ENCODE measurements around the gene AP2A2.

Gene AP2A2

DNA sequence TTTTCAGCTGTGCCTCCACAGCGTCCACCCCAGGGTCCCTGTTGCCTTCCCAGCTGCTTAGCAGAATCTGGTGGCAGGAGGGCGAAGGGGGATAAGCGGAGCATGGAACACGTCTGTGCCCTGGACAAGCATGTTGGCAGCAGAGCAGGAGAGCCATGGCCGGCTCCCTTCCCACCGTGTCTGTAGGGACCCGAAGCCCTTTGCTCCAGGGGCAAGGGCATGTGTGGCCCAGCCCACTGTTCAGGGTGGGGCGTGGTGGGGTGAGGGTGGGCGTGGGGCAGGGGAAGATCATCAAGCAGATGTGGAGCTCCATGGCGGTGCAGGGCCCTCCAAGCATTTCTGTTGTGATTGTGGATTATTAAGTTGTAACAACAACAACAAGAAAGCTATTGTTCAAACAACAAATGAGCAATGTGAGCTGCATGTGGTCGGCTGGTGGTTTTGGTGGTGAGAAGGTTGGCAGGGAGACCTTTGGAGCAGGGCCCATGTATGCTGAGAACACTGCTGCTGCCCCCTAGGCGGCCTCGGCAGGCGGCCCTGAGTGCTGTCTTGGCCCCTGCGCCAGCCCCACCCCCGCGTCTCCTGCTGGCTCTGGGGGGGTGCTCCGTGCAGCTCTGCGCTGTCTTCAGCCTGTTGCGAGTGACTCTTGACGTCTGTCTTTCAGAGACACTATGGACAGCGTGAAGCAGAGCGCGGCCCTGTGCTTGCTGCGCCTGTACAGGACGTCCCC is 50.9 kb downstream of the AP2A2 start:
- no peak for FAIRE-seq

DNA sequence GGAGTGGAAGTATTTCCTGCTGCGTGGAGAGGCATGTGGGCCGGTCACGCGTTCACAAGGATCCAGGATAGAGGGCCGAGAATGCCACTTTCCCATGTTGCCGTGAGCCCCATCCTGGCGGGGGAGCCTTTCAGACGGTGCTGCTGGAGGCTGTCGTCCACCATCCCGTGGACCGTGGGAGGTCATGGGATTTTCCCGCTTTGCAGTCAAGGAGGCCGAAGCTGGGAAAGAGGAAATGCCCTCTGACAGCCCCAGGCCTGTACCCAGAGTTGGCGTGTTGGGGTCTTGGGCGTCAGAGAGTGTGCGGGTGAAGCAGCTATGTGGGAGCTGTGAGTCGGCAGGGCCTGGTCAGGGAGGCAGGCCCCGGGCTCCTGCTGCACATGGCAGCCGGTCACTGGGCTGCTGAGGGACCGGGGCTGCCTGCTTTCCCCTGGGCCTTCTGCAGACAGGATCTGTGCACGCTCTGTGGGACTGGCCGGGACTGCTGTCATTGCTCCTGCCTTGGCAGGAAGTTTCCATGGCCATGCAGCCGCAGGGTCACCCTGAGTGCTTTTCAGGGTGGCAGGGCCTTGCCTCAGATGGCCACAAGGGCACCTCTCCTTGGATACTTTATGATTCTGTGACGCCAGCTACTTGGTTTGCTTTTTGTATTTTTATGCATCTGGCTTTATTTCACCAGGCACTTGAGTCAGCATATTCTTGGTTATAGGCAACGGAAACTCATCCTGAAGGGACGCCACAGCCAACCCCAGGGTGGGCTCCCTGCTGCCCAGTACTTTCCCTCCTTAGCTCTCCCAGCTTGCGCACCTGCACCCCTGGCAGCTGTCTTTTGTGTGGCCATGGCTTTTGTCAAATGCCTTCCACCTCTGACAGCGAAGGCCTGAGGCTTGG is 52.4 kb downstream of the AP2A2 start:
- FAIRE-seq = no peak

DNA sequence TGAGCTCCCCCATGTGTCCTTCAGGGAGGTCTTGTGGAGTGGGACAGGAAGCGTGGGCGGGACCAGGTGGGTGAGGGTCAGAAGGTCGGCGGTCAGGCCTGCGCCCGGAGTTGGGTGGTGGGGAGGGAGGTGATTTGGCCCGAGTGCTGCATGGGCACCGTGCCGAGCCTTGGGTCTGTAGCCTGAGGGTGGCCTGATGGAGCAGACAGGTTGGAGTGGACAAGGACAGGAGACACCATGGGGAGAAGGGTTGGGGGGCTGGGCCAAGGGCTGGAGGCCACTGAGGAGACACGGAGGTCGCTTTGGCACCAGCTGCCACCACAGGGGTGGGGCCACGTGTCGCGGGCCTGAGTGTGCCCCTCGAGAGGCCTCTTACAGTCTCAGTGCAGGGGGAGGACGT is 53.1 kb downstream of the AP2A2 start:
- FAIRE-seq = no peak

DNA sequence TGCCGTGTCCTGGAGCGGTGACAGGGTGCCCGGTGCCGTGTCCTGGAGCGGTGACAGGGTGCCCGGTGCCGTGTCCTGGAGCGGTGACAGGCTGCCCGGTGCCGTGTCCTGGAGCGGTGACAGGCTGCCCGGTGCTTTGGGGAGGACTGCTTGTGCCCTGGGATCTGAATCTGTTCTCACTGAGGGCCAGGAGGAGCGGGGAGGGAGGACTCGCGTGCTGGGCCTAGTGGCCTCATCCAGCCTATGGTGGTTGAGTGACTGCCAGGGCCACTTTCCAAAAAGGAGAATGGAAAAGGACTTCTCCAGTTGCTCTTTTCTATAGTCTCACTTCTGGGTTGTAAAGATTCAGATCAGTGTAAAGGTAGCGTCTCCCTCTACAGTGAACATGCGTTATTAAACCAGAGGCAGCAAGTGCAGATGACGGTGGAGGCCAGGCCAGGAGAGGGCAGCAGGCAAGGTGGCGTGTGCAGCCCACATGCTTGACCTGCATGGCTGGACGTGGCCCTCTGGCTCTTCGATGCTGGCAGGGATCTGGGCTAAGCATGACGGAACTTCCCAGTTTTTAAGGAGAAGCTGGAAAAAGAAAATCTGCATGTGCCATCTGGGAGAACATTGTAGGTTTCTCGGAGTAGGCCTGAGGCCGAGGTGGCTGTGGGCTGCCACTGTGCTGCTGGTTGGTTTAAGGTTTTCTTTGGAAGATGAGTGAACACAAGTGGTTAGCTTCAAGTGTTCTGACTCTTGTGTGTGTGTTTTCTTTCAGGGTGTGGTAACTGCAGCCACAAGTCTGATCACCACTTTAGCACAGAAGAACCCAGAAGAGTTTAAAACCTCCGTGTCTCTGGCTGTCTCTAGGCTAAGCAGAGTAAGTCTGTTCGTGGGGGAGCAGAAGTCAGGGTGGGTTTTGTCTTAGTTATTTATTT is 55.0 kb downstream of the AP2A2 start:
- no peak for FAIRE-seq

DNA sequence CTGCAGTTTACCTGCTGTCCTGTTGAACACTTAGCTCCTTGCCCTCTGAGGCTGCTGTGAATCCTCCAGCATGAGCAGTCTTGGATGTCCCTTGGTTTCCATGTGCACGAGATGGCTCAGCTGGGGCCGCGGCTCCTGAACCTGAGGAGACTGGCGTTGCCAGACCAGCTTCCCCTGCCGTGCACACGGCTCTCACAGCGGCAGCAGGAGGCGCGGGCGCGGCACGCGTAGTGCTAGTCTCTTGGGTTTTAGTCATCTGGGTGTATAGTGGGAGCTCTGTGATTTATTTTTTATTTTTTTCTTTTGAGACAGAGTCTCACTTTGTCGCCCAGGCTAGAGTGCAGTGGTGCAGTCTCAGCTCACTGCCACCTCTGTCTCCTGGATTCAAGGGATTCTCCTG is 56.1 kb downstream of the AP2A2 start:
- no peak for FAIRE-seq

DNA sequence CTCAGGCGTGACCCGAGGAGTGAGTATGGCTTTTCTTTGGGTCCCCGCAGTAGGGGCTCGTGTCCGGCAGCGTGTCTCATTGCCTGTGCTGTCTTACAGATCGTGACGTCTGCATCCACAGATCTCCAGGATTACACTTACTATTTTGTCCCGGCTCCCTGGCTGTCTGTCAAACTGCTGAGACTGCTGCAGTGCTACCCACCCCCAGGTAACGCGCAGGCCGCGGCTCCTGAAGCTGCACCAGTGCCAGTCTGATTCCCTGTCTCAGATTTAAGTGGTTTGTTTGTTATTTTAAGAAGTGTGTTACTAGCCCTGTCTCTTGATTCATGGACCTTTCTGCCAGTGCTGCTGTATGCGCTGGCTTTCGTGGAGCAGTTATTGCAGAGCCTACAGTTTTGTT is 58.9 kb downstream of the AP2A2 start:
- no peak for FAIRE-seq

DNA sequence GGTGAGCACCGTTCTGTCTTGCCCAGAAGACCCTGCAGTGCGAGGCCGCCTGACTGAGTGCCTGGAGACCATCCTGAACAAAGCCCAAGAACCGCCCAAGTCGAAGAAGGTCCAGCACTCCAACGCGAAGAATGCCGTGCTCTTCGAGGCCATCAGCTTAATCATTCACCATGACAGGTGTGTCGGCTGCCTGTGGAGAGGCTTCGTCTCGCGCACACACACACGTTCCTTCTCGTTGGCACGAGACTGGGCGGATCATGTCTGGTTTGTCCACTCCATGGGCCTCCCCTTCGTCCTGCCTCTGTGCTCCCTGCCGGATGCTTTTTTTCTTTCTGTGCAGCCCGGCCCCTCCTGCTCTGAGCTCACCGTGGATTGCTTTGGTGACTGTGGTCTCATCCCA is 59.7 kb downstream of the AP2A2 start:
- no peak for FAIRE-seq

DNA sequence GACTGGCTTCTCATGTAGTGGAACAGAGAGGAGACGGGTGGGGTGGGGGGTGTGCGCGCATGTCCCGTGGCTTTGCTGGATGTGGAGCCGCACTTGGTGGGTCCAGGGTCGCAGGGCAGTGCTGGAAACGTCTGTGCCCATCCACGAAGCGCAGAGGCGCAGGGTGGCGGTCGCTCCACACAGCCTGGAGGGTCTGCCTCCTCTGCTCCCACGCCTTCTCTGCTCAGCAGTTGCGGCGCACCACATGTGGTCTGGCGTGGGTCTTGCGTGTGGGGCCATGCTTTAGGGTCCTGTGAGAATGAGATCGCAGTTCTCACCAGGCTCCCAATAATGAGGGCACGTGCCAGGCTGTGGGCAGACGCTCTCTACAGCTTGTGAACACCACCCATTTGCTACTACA is 60.2 kb downstream of the AP2A2 start:
- no peak for FAIRE-seq

DNA sequence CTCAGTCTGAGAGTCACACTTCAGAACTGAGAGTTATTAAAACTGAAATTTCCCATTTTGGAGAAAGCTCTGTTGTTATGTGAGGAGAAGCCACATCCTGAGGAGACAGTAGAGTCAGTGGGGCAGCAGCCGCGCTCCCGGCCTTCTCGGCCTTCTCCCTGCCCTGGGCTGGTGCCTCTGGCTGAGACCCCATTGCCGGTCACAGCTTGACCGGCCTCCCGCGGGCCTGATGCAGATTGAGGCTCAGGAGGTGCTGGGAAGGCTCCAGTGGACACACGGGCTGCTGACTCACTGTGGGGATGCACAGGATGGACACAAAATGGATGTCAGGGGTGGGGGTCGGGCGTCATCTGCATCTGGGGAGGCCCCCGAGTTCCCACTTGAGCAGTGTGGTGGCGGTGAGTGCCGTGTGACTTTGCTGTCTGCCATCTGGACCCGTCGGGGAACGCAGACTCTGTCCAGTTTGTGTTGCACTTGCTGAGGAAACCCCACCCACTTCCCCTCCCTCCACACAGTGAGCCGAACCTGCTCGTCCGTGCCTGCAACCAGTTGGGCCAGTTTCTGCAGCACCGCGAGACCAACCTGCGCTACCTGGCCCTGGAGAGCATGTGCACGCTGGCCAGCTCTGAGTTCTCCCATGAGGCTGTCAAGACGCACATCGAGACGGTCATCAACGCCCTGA is 60.7 kb downstream of the AP2A2 start:
- no peak for FAIRE-seq

DNA sequence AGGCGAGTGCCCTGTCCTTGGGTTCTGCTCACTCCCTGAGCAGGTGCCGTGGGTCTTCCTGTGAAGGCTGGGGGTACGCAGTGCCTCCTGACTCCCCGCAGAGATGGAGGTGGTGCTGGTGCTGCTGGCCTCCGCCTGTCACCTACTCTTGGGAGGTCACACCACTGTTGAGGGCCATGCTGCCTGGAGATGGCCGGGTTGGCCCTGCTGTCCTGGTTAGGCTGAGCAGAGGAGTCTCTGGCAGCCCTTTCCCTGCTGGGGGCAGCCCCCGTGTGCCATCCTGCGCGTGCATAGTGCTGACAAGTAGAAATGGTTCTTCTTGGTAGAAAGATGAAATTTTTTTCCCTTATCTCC is 61.3 kb downstream of the AP2A2 start:
- FAIRE-seq = no peak

DNA sequence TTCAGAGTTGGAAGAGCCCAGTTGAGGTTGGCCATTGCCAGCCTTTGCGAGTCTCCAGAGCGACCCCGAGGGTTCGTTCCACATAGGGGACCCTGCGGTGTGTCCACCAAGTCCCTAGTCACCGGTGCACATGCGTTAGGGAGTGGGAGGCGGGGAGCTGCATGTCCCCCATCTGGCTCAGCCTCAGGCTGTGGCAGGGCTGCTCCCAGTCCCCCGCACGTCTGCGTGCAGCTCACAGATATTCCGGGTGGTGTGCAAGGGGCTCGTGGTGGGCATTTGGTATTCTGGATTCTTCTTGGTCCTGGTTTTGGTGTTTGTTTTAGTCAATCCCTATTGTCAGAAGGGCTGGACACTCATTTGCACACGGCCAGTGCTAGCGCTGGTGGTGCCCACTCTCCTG is 62.0 kb downstream of the AP2A2 start:
- no peak for FAIRE-seq

DNA sequence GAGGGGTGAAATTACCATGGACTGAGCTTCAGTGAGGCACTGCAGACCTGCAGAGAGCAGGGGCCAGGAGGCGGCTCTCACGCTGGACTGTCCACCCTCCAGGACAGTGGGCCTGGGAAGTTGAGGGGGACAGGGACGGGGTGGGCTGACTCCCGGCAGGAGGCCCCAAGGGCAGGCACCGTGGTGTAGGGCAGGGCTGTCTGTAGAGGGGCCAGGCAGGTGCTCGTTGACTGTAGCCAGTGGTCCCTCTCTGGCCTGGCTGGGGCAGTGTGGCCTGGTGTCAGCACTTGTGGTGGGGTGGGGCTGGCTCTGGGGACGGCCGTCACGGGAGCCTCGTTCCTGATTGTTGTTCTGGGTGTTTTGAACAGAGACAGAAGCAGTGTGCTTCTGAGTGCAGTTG is 64.4 kb downstream of the AP2A2 start:
- FAIRE-seq = no peak

DNA sequence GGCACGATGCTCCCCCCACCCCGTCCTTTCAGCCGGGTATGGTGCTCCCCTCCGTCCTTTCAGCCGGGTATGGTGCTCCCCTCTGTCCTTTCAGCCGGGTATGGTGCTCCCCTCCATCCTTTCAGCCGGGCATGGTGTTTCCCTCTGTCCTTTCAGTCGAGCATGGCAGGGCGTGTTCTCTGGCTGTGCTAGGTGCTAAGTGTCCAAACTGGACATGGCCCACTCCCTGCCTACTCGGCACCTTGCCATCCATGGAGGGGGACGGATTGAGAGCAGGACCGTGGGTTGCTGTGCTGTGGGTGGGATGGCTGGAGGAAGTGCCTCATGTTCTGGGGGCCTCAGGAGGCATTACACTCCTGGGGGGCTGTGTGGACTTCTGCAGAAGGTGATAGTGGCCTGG is 65.4 kb downstream of the AP2A2 start:
- no peak for FAIRE-seq

DNA sequence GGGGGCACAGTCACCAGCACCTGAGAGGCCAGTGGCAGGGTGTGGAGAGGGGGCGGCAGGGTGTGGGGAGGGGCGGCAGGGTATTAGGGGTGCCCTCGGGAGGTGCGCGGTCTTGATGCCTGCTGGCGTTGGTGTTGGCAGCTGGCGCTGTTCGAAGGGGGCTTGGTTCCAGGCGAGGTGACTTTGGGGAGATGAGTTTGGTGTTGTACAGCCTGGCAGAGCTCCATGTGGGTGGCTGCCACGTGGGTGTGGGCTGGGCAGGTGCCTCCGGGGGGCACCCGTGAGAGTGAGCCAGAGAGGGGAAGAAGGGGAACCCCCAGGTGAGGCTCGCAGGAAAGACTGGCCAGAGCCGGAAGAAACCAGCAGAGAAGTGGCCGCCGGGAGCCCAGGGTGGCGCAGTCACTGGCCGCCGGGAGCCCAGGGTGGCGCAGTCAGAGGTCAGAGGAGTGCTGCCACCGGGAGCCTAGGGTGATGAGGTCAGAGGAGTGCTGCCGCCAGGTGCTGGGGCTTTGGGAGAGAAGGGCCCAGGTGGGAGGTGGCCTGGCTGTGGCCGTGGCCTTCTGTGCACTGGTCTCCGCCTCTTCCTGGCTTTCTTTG is 66.1 kb downstream of the AP2A2 start:
- FAIRE-seq = no peak

DNA sequence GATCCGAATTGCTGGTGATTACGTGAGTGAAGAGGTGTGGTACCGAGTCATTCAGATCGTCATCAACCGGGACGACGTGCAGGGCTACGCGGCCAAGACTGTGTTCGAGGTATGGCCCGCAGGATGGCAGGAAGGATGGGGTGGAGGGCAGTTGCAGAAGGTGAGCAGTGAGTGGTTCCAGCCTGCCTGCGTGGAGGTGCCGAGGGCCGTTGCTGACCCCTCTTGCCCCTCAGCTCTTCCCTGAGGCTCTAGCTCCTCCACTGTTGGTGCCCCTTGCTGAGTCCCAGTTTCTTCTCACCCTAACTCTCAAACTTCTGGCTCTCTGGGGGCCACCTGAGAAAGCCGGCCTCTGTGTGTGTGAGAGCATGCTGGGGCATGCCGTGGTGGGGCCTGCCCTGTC is 66.9 kb downstream of the AP2A2 start:
- FAIRE-seq = no peak

DNA sequence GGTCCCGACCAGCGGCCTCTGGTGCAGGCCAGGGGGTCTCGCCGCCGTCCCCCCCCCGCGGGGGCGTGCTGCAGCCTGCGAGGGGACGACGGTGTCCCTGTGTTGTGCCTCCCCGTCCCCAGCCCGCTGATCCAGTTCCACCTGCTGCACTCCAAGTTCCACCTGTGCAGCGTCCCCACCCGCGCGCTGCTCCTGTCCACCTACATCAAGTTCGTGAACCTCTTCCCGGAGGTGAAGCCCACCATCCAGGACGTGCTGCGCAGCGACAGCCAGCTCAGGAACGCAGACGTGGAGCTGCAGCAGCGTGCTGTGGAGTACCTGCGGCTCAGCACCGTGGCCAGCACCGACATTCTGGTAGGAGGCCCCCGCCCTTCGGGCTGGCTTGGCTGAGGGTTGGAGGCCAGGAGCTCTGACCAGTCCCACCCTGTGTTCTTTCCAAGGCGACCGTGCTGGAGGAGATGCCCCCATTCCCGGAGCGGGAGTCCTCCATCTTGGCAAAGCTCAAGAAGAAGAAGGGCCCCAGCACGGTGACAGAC is 68.0 kb downstream of the AP2A2 start:
- FAIRE-seq = no peak

DNA sequence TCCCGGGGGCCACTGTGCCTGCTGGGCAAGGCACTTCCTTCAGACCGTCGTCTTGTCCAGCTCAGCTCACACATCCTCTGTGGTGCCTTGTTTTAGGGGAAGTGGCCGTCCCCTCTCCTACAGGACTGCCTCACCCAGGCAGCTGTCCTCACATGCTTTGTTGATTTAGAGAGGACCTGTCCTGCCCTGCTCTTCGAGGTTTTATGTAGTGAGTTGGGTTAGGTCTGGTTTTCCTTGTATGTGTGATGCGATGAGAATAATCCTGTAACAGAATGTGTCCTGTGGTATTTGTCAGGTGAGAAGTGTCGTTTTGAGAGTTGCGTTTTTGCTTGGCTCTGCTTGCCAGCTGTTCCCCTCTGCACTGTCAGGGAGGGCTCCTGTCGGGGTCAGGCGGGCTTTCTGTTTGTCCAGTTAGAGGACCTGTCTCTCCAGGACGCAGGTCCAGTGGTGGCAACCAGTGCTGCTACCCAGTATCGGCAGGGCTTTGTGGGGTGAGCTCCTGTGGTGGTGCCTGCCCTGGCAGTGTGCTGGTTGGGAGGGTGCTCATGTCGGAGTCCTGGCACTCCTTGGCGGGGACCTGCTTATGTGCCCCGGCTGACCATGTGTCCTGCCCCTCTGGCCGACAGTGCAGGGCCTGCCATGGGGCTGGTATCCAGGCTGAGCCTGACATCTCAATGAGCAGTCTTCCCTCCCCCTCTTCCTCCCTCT is 69.5 kb downstream of the AP2A2 start:
- FAIRE-seq = no peak

DNA sequence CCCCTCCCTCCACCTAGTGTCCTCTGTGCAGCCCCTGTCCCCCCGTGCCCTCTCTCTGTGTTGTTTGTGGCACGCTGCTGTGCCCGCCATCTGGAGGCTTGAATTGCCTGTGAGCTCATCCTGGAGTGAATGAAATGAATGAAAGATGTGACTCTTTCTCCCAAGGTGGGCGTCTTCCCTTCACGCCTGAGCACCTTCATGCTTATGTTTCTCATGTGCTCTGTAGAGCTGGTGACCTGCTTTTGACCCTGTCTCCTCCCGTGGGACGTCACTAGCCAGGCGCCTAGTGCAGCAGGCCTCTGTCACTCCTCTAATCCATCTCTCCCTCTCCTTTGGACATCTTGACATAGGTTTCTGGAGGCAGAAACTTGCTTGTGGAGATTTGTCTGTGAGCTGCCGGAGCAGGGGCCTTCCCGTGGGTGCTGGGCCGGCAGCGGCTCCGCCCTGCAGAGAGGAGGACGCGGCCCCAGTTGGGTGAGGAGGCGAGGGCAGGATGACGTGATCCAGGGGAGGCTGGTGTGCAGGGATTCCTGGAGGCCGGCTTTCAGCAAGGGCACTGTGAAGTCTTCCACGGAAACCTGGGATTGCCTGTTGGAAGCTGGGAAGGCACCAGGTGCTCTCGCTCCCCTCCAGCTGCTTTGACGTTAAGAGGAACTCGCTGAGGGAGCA is 70.2 kb downstream of the AP2A2 start:
- no peak for FAIRE-seq

DNA sequence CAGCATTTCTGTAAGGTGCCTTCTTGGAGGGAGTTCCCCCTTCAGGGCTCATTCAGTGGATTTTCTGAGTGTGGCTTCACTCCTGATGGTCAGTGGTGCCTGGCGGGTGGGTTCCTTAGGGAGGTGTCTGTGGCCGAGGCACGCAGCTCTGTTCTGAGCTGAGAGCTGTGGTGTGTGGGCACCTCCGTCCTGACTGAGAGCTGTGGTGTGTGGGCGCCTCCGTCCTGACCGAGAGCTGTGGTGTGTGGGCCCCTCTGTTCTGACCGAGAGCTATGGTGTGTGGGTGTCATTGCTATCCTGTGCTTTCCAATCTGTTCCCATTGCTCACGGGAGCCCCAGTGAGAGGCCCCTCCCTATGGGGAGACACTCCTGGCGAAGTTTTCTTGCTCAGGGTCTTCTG is 71.0 kb downstream of the AP2A2 start:
- no peak for FAIRE-seq

DNA sequence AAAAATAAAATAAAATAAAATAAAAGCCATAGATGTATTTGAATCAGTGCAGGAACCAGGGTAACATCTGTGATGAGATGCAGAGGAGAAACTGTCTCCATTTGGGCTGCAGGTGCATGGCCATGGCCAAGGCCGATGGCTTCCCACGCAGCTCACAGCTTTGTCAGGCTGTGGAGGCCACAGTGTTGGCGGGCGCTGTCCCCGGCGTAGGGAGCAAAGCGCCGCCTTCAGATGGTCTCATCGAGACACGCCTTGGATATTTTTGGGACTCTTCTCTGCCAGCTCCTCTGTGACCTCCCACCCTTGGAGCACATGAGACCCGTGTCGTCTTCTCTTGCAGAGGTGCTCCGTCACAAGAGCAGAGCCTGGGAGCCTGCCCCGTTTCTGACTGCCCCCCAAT is 72.2 kb downstream of the AP2A2 start:
- FAIRE-seq = no peak

DNA sequence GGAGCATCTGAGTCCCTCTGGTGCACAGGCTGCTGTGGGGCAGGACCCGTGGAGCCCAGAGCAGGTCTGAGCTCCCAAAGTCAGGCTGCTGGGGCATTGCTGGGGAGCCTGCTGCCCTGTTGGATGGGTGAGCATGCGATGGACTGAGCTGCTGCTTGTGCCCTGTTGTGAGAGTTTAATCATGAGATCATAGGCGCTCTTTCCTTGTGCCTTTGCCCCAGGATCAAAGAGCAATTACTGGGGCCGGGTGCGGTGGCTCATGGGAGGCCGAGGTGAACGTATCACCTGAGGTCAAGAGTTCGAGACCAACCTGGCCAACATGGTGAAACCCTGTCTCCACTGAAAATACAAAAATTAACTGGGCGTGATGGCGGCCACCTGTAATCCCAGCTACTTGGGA is 73.3 kb downstream of the AP2A2 start:
- no peak for FAIRE-seq
